Kidney epithelial cell (primary cell): ENCODE measurements around the gene ELOA. TPM values are rescaled to one million over a fixed set of nuclear protein-coding genes. Genes with fewer than 3 reads are reported as not detected.

Source experiments
- DNase-seq: peaks from one replicate; pipeline ENCODE4 v3.0.0-alpha.2; 2010; ENCODE audit warnings: low read depth
- H3K27me3 ChIP-seq: 2 replicates; pipeline ENCODE4 v1.6.0; 2011; ENCODE audit warnings: low read length; ENCODE audit not compliant: control insufficient read depth, insufficient read depth
- H3K36me3 ChIP-seq: 2 replicates; pipeline ENCODE4 v1.5.1; 2011; ENCODE audit warnings: low read length; ENCODE audit not compliant: control insufficient read depth, insufficient read depth
- H3K4me3 ChIP-seq: 2 replicates; pipeline ENCODE4 v1.5.1; 2011; ENCODE audit warnings: low read depth, mild to moderate bottlenecking, control low read depth, low read length
- CTCF ChIP-seq: IDR thresholded peaks from 2 replicates; pipeline ENCODE4 v1.5.1; 2011; ENCODE audit warnings: mild to moderate bottlenecking, moderate library complexity, low read length, control low read depth, inconsistent platforms; ENCODE audit not compliant: insufficient read depth, poor library complexity, severe bottlenecking
- total RNA-seq: library from RNA; depleted of rRNA; stranded (reverse); fragments of >200 nt; gene quantifications from 2 replicates; pipeline ENCODE4 v1.2.3, GENCODE V29; 2015

The ELOA gene
- total RNA-seq, 1 donor from 2014 or later, result 56.7 TPM

- DNase-seq, result no peak
- no peak overlapping the region for H3K4me3 ChIP-seq
- TF ChIP-seq CTCF, result no peak
- H3K27me3 ChIP-seq, result no peaks in the 10 kb centered on the region
- H3K36me3 ChIP-seq, result no peaks in the 10 kb centered on the region
These were observed 34.0 kb upstream of the ELOA start for GRCh38 chr1:23709229-23709628.

- DNase-seq, result no peak
- H3K36me3 ChIP-seq, result no peaks in the 10 kb centered on the region
- TF ChIP-seq CTCF, result peak; percentile 61
- H3K27me3 ChIP-seq, result no peaks in the 10 kb centered on the region
- H3K4me3 ChIP-seq, result no peak overlapping the region
These were observed 24.8 kb upstream of the ELOA start for GRCh38 chr1:23718482-23718881.

- no peak for DNase-seq
- H3K36me3 ChIP-seq, result no peaks in the 10 kb centered on the region
- no peaks in the 10 kb centered on the region for H3K27me3 ChIP-seq
- TF ChIP-seq CTCF, result no peak
- no peak overlapping the region for H3K4me3 ChIP-seq
These were observed 24.0 kb upstream of the ELOA start for GRCh38 chr1:23719162-23719820.

- no peaks in the 10 kb centered on the region for H3K36me3 ChIP-seq
- no peaks in the 10 kb centered on the region for H3K27me3 ChIP-seq
- TF ChIP-seq CTCF, result no peak
- no peak overlapping the region for H3K4me3 ChIP-seq
- no peak for DNase-seq
These were observed 22.8 kb upstream of the ELOA start for GRCh38 chr1:23720256-23720995.

GRCh38 chr1:23722652-23723051 lies 20.6 kb upstream of the ELOA start:
- TF ChIP-seq CTCF, result no peak
- no peak overlapping the region for H3K4me3 ChIP-seq
- no peak for DNase-seq
- no peaks in the 10 kb centered on the region for H3K36me3 ChIP-seq
- H3K27me3 ChIP-seq, result no peaks in the 10 kb centered on the region

- no peak for TF ChIP-seq CTCF
- H3K4me3 ChIP-seq, result no peak overlapping the region
These were observed 16.6 kb upstream of the ELOA start for GRCh38 chr1:23726686-23727085.

More at GRCh38 chr1:23726686-23727085, 16.6 kb upstream of the ELOA start:
- no peaks in the 10 kb centered on the region for H3K36me3 ChIP-seq
- H3K27me3 ChIP-seq, result no peaks in the 10 kb centered on the region
- no peak for DNase-seq
